HCT116 (cell line): ENCODE measurements around the gene PEAK1. TPM values are rescaled to one million over a fixed set of nuclear protein-coding genes. Genes with fewer than 3 reads are reported as not detected.

ENCODE experiments used
- ATAC-seq: fragments of 200-7000 bp; cut with Tn5 transposase; 2 replicates; pipeline ENCODE4 v1.9.1; 2020; ENCODE audit warnings: mild to moderate bottlenecking, moderate library complexity
- BruUV-seq: library from RNA; stranded (reverse); fragments of 400-500 nt; replicated peaks from 2 replicates; lab custom pipeline; 2021; lab: Mats Ljungman, UMichigan
- CTCF ChIA-PET: fragments of 300-600 bp; sonication (Branson Sonifier 250); formaldehyde crosslinking; loops from one replicate; lab custom pipeline; 2021; ENCODE audit warnings: antibody characterized with exemption; lab: Charles Lee
- POLR2A ChIA-PET: fragments of 300-600, 350-600 bp; sonication (Branson Sonifier 250); formaldehyde crosslinking; loops from one replicate; lab custom pipeline; 2021; ENCODE audit warnings: antibody characterized with exemption; lab: Charles Lee
- RAD21 ChIA-PET, 2 experiments: fragments of 300-600 bp; sonication (Branson Sonifier 250); formaldehyde crosslinking; loops; one replicate each; lab custom pipeline; 2023; ENCODE audit warnings: low total read pairs in 2 of 2; ENCODE audit not compliant: uncharacterized antibody in 2 of 2, unreplicated experiment in 2 of 2, low non-redundant PET in 1 of 2; lab: Charles Lee
- DNase-seq: peaks from one replicate; pipeline ENCODE4 v3.0.0-alpha.2; 2010; ENCODE audit warnings: low read depth, low spot score
- H2AFZ ChIP-seq: fragments of 200-600 bp; shearing (Covaris generic), sonication (generic); 2 replicates; pipeline ENCODE4 v1.6.1; 2017; ENCODE audit warnings: low read depth, mixed run types, mixed read lengths, antibody characterized with exemption, low read length; ENCODE audit not compliant: poor library complexity, severe bottlenecking
- H3K27ac ChIP-seq: 2 replicates; pipeline ENCODE4 v1.5.1; 2012; ENCODE audit warnings: low read depth, low read length
- H3K27me3 ChIP-seq: fragments of 200-600 bp; sonication (generic); 2 replicates; pipeline ENCODE4 v1.6.1; 2016; ENCODE audit warnings: mixed run types, low read length, mixed read lengths; ENCODE audit not compliant: insufficient read depth
- H3K36me3 ChIP-seq, 2 experiments: fragments of 200-500 bp in 1 of 2; fragments of 200-600 bp in 1 of 2; sonication (Bioruptor generic) in 1 of 2; sonication (generic) in 1 of 2; 2 replicates each; pipeline versions ENCODE4 v1.5.1 to v1.6.1; 2014 to 2016; ENCODE audit warnings: low read length in 2 of 2, inconsistent platforms in 1 of 2, mixed read lengths in 1 of 2, mixed run types in 1 of 2; ENCODE audit not compliant: insufficient read depth in 2 of 2, control insufficient read depth in 1 of 2
- H3K4me1 ChIP-seq, 2 experiments: fragments of 200-600 bp in 1 of 2; sonication (generic) in 1 of 2; 2 replicates each; pipeline versions ENCODE4 v1.5.1 to v1.6.1; 2012 to 2017; ENCODE audit warnings: low read length in 2 of 2, inconsistent platforms in 1 of 2, mild to moderate bottlenecking in 1 of 2, mixed read lengths in 1 of 2, mixed run types in 1 of 2, moderate library complexity in 1 of 2; ENCODE audit not compliant: insufficient read depth in 2 of 2, control insufficient read depth in 1 of 2
- H3K4me2 ChIP-seq: fragments of 200-600 bp; sonication (generic); 2 replicates; pipeline ENCODE4 v1.6.1; 2017; ENCODE audit warnings: mixed run types, low read length, mixed read lengths
- H3K4me3 ChIP-seq, 2 experiments: fragments of 200-600 bp in 1 of 2; sonication (generic) in 1 of 2; replicated peaks in 1 of 2; 2 replicates each; pipeline ENCODE4 v1.5.1; 2011 to 2016; ENCODE audit warnings: low read length in 2 of 2, control low read depth in 1 of 2, low read depth in 1 of 2, mild to moderate bottlenecking in 1 of 2, mixed read lengths in 1 of 2, mixed run types in 1 of 2
- H3K79me2 ChIP-seq: fragments of 200-600 bp; sonication (generic); 2 replicates; pipeline ENCODE4 v1.6.1; 2017; ENCODE audit warnings: mild to moderate bottlenecking, mixed run types, low read length, moderate library complexity, mixed read lengths; ENCODE audit not compliant: insufficient read depth
- H3K9ac ChIP-seq: fragments of 200-600 bp; sonication (generic); 2 replicates; pipeline ENCODE4 v1.6.1; 2016; ENCODE audit warnings: low read length, mixed read lengths
- H3K9me2 ChIP-seq: fragments of 200-600 bp; sonication (generic), shearing (Covaris generic); 2 replicates; pipeline ENCODE4 v1.6.1; 2017; ENCODE audit warnings: mixed run types, mild to moderate bottlenecking, moderate library complexity; ENCODE audit not compliant: insufficient read depth
- H3K9me3 ChIP-seq, 2 experiments: fragments of 200-500 bp in 1 of 2; fragments of 200-600 bp in 1 of 2; sonication (Bioruptor generic) in 1 of 2; sonication (generic) in 1 of 2; 2 replicates each; pipeline ENCODE4 v1.6.1; 2014 to 2017; ENCODE audit warnings: low read length in 2 of 2, mixed read lengths in 2 of 2, inconsistent platforms in 1 of 2, low read depth in 1 of 2, mild to moderate bottlenecking in 1 of 2, mixed run types in 1 of 2, moderate library complexity in 1 of 2; ENCODE audit not compliant: control insufficient read depth in 1 of 2, insufficient read depth in 1 of 2
- H4K20me1 ChIP-seq: fragments of 200-600 bp; sonication (generic), shearing (Covaris generic); 2 replicates; pipeline ENCODE4 v1.6.1; 2017; ENCODE audit warnings: mixed run types, mild to moderate bottlenecking, moderate library complexity; ENCODE audit not compliant: insufficient read depth
- ATF3 ChIP-seq: IDR thresholded peaks from 2 replicates; pipeline ENCODE4 v1.6.1; 2012
- CEBPB ChIP-seq: IDR thresholded peaks from 2 replicates; pipeline ENCODE4 v1.6.1; 2012; ENCODE audit warnings: low read depth
- EGR1 ChIP-seq: IDR thresholded peaks from 2 replicates; pipeline ENCODE4 v1.6.1; 2012; ENCODE audit warnings: low read depth
- EZH2 ChIP-seq: fragments of 200-600 bp; sonication (generic); IDR thresholded peaks from 2 replicates; pipeline ENCODE4 v1.6.1; 2017; ENCODE audit warnings: antibody characterized with exemption, mixed run types
- FOSL1 ChIP-seq: IDR thresholded peaks from 2 replicates; pipeline ENCODE4 v1.6.1; 2012; ENCODE audit warnings: low read depth
- MAX ChIP-seq: IDR thresholded peaks from 2 replicates; pipeline ENCODE4 v1.6.1; 2012
- POLR2A ChIP-seq: IDR thresholded peaks from 2 replicates; pipeline ENCODE4 v1.7.0; 2011; ENCODE audit warnings: borderline replicate concordance; ENCODE audit not compliant: insufficient read depth, insufficient read length; ENCODE audit errors: extremely low read depth
- POLR2AphosphoS5 ChIP-seq: IDR thresholded peaks from 2 replicates; pipeline ENCODE4 v1.6.1; 2011; ENCODE audit warnings: mild to moderate bottlenecking, low read depth, low read length, moderate library complexity
- RAD21 ChIP-seq: IDR thresholded peaks from 2 replicates; pipeline ENCODE4 v1.6.1; 2012; ENCODE audit warnings: low read depth, mild to moderate bottlenecking
- SIN3A ChIP-seq: IDR thresholded peaks from 2 replicates; pipeline ENCODE4 v1.6.1; 2012; ENCODE audit warnings: low read depth
- SRF ChIP-seq: IDR thresholded peaks from 2 replicates; pipeline ENCODE4 v1.6.1; 2012; ENCODE audit warnings: low read depth
- TCF7L2 ChIP-seq: IDR thresholded peaks from 2 replicates; pipeline ENCODE4 v1.7.0; 2011; ENCODE audit warnings: borderline replicate concordance, inconsistent platforms; ENCODE audit not compliant: insufficient read depth, insufficient read length; ENCODE audit errors: extremely low read depth
- YY1 ChIP-seq: IDR thresholded peaks from 2 replicates; pipeline ENCODE4 v1.6.1; 2011; ENCODE audit warnings: low read length, low read depth, moderate library complexity, mild to moderate bottlenecking; ENCODE audit not compliant: insufficient replicate concordance; ENCODE audit errors: extremely low read depth
- ZBTB33 ChIP-seq: IDR thresholded peaks from 2 replicates; pipeline ENCODE4 v1.6.1; 2011; ENCODE audit warnings: mild to moderate bottlenecking, low read length, moderate library complexity; ENCODE audit not compliant: insufficient replicate concordance; ENCODE audit errors: extremely low read depth
- ZFX ChIP-seq: fragments of 450-650 bp; IDR thresholded peaks from 2 replicates; pipeline ENCODE4 v1.6.1; 2017
- ZNF274 ChIP-seq: fragments of 200-500 bp; sonication (Bioruptor generic); IDR thresholded peaks from 2 replicates; pipeline ENCODE4 v1.6.1; 2014; ENCODE audit warnings: mild to moderate bottlenecking, low read depth, low read length, inconsistent platforms
- intact Hi-C: fragments of 100-400 bp; cut with micrococcal nuclease; formaldehyde crosslinking; loops from 2 replicates; pipeline ENCODE4 v1.10.0; 2022
- total RNA-seq: library from RNA; stranded (reverse); gene quantifications from one replicate; pipeline ENCODE4 v1.2.1, GENCODE V29; 2021; ENCODE audit not compliant: unreplicated experiment

Gene PEAK1
- total RNA-seq, 1 experiment from 2014 or later: 23.4 TPM

- Histone ChIP-seq H3K4me2 (no peak overlapping the region), H3K4me3 (no peak overlapping the region), H3K9me2 (no peaks in the 10 kb centered on the region), H3K79me2 (no peaks in the 10 kb centered on the region), H3K4me1 (peaks cover 8 to 15% of the 10 kb centered on the region in 2 experiments; a peak in 3 of 4 replicates), H3K27me3 (no peaks in the 10 kb centered on the region), H2AFZ (no peak overlapping the region), H3K9me3 (no peaks in the 10 kb centered on the region), H4K20me1 (no peaks in the 10 kb centered on the region), H3K36me3 (no peaks in the 10 kb centered on the region), H3K27ac (no peak overlapping the region), H3K9ac (no peak overlapping the region)
- CTCF ChIA-PET: no interaction called here
- TF ChIP-seq CEBPB (no peak), YY1 (no peak), ZNF274 (no peak), TCF7L2 (no peak), POLR2A (no peak), SRF (no peak), MAX (no peak), ZFX (no peak), ZBTB33 (no peak), ATF3 (no peak), FOSL1 (no peak), EZH2 (no peak), POLR2AphosphoS5 (no peak), RAD21 (no peak), EGR1 (no peak), SIN3A (no peak)
- RAD21 ChIA-PET: no interaction called here
- no peak for DNase-seq
- no peak for ATAC-seq
- intact Hi-C loops: no loop called here
- POLR2A ChIA-PET: no interaction called here
- no TSS peak for BruUV-seq
These were observed 86.7 kb downstream of the PEAK1 start for GRCh38 chr15:77333166-77333565.
